T-helper 9 cell (primary cell): ENCODE results near the gene HOXA4.

Experiments
- DNase-seq: peaks from one replicate; pipeline ENCODE4 v3.0.0-alpha.2; 2020
- total RNA-seq, 2 donors: gene quantifications; one replicate each; lab custom pipeline; 2026; lab: John Stamatoyannopoulos, UW

Gene HOXA4
- total RNA-seq, result 0 to 0.24 reads per million in 2 donors

DNA sequence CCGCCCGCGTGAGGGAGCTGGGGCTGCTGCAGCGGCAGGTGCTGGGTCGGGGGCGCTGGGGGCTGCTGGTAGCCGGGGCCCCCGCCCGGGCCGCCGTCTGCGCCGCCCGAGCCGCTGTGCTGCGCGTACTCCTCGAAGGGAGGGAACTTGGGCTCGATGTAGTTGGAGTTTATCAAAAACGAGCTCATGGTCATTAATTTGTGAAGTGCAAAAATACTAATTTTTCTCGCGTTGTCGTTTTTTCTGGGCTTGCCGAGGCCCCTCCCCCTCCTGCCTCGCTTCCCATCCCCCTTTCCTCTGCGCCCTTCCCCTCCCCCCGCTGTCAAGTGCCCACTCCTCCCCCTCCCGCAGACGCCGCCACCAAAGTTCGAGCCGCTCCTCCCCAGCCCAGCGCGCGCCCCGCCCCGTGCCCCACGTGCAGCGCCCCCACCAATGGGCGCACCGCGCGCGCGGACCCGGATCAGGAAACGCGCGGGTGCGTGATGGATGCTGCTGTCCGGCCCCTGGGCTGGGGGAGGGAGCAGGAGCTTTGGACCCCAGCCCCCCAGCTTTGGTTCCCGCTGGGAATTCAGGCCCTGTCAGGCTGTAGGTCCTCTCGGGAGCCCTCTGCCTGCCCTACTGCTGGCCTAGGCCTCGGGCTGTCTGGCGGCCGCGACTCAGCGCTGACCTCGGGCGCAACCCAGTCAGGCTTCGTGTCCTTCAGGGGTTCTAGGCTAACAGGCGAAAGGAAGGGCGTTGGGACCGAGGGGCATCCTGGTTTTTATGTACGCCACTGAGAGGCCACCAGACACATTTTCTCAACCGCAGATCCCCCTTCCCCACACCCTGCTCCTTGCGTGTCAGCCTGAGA lies at the start of gene HOXA4:
TSS of gene HOXA4 (minus strand) at position 218 of the 850 bp plus-strand sequence. CDS start at position 194, 24 bp downstream.
- peak; percentile 51 for DNase-seq

DNA sequence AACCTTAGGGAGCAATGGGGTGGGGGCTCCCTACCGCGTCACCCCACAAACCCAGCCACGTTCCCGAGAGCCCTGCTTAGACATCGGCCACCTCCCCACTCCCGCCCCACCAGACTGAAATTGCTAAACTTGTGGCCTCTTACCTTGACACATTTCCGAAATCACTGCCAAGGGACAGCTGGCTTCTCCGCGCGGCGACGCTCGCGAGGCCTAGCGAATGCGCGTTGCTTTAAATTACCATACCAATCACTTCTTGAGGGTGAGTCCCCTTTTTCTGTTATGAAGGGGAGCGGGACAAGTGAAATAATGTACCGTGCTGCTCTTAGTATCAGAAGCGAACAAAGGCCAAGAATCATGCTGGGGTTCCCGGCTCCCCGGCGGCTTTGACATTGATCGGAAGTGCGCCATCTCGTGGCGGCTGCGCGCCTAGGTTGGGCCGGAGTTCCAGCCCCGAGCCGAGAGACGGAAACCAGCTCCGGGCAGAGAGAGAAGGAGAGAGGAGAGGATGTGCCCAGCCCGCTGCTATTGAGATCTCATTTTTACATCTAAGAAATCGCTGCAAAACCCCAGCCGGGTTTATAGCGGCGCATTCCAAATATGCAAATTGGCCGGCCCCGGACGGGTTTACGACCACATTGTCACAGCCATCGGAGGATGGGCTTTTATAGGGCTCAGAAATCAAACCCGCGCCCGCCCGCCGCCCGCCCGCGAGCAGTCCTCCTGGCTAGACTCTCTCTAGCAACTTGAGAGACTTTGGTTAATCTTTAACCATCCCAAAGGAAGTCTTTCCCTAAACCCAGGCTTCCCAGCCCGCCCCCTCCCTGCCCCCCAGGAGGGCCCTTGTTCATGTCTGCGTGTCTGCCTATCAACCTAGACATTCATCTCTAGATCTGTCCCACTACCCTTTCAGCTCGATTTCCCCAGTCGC lies 49.2 kb upstream of the HOXA4 start:
- peak; percentile 58 for DNase-seq

- DNase-seq, result no peak
These were observed 48.5 kb upstream of the HOXA4 start for GRCh38 chr7:27179030-27179429.

- no peak for DNase-seq
These were observed 47.8 kb upstream of the HOXA4 start for GRCh38 chr7:27178366-27178765.

DNA sequence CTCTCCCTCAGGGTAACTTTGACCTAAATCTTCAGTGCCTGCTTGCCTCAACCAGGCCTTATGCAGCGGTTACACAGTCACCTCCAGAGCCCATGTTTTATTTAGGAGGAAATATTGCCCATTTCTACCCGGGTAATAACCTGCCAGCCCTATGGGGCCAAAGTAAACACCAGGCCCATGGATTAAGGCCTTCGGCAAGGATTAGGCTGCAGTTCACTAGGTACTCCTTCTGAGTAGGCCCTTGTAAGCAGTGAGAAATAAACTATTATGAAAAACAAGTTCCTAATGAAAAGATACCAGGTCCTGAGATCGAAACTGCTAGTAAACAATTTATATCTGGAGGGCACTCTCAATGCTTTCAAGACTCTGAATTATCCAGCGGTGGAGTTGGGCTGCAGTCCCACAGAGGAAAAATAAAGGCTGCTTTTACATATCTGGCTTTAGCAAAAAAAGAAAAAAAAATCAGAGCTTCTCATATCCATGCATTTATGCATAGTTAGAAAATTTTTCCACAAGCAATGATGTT lies 47.3 kb upstream of the HOXA4 start:
- DNase-seq, result no peak

DNA sequence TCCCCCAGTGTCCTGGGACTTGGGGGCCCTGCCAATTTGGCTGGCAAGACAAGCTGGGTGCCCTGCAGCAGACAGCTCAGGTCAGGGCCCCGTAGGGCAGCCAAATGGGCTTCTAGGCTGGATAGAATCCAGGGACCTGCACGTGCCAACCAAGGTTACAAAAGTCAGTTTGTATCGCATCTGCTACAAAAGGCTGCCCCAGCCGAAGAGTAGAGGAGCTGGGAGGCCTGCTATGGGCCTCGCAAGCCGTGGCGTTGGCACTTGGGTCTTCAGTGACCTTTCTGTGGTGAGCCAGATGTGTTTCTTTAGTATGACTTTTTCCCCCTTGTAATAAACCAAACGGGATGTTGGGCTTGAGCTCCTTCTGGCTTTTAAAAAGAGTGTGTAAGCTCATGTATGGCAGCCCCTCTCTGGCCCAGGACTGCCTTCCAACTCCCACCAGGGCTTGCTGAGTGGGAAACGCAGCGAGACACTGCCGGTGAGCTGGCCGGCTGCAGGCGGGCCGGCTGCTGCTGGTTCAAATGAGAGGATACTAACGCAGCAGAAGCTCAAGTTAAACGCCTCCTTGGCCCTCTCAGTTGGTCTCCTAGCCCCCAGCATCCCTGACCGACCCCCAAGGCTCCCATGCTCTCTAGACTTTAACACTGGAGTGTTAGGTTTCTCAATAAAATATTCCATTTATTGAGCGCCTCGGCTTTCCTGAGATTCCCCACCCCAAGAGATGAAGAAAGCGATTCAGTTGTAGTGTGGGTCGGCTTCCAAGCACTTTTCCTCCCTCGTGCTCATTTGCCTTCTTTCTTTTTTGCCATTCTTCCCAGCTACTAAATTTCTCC lies 46.6 kb upstream of the HOXA4 start:
- no peak for DNase-seq

GRCh38 chr7:27176524-27176845 lies 45.9 kb upstream of the HOXA4 start:
- DNase-seq, result no peak

GRCh38 chr7:27175626-27176523 lies 45.3 kb upstream of the HOXA4 start:
- DNase-seq, result no peak

- DNase-seq, result no peak
These were observed 44.5 kb upstream of the HOXA4 start for GRCh38 chr7:27174874-27175625.

GRCh38 chr7:27173956-27174873 lies 43.7 kb upstream of the HOXA4 start, which contains the start of gene HOXA10:
Gene HOXA10 (minus strand): TSS chr7:27174320. CDS start chr7:27174306, 14 bp downstream.
- DNase-seq, result no peak

DNA sequence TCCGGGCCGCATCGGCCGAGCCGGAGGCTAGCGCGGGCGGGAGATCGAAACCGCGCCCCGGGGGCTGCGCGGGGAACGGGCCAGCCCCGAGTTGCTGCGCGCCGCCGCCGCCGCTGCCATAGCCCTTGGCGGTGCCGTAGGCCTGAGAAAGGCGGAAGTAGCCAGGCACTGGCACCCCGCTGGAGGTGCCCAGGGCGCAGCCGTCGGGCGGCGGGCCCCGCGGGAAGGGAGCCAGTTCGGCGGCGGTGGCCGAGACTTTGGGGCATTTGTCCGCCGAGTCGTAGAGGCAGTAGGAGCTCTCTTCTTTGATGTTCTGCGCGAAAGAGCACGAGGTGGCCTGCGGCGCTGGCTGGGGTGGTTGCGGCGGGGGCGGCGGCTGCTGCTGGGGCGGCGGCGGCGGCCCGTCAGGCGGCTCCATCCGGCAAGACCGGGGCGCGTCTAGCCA lies 43.0 kb upstream of the HOXA4 start:
- DNase-seq, result no peak

DNA sequence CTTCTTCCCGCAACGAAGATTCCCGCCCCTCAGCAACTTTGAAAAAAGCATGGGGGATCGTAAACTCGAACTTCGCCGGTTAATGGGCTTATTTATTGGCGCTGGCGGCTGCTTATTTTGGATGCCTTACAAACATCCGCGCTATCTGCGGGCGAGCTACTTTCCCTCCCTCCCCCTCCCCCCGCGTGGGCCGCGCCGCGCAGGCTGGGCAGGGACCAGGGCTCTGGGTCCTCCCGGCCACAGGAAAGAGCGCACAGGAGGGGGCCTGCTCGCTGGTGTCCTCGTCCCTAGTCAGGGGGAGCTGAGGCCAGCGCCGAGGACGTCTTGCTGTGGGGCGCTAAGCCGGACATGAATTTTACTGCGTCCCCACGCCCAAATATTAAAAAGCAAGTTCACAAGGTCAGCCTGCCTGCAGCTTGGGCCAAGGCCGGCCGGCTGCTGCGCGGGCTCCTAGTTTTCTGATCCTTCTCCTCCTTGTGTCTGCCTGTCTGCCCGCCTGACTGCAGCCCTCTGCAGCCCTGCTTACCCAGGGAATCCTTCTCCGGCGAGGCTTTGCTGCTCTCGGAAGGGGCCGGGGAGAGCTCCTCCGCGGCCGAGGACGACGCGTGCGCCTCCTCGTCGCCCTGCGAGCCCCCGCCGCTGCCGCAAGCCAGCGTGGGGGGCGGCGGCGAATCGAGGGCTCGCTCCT lies 42.4 kb upstream of the HOXA4 start:
- DNase-seq, result no peak

DNA sequence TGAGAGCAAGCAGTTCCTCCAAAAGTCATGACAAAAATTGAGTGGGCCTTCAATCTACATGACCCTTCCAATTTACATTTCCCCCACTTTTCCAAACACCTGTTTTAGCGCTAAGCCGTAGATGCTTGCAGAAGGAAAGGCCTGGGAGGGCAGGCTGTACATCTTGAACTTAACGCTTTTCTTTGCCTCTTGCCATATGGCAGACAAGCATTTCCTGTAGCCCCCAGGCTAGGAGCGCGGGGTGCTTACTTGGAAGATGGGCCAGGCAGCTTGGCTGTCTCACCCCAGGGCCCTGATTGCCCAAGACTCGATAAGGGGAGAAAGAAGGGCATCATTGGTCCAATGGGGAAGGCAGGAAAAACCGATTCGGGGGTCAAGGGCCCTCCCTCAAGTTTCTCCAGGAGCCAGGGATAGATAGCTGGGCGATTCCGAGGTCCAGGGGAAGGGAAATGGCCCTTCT lies 41.8 kb upstream of the HOXA4 start:
- no peak for DNase-seq

DNA sequence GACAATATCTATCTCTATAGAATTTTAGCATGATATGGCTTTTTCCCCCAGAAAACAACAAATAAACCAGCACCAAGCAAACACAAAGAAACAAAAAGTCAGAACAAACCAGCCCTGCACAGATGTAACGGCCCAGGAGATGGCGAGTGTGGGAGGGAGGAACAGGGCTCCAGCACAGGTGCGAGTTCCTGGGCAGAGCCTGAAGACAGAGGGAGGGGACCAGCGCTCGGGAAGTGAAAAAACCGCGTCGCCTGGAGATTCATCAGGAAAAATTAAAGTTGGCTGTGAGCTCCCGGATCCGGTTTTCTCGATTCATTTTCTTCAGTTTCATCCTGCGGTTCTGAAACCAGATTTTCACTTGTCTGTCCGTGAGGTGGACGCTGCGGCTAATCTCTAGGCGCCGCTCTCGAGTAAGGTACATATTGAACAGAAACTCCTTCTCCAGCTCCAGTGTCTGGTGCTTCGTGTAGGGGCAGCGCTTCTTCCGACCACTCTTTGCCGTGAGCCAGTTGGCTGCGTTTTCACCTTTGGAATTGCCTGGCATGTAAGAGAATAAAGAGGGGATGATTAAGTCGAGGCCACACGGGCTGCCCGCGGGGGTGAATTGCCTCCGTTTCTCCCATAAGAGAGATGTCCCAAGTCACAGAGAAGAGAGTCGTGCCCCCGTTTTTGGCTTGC lies 41.2 kb upstream of the HOXA4 start:
- no peak for DNase-seq

DNA sequence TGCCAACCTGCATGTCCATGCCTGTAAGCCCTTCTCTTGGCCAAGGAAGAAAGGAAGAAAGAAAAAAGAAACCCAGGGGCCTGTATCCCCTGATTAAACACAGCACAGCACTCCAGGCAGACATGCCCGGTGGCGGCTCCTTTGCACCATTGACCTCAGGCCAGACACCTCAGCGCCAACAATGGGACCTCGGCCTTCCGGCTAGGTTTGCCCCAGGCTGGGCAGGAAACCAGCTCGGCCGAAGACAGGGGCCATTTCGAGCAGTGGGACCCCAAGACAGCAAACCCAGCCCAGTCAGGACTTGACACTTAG lies 40.7 kb upstream of the HOXA4 start:
- no peak for DNase-seq

DNA sequence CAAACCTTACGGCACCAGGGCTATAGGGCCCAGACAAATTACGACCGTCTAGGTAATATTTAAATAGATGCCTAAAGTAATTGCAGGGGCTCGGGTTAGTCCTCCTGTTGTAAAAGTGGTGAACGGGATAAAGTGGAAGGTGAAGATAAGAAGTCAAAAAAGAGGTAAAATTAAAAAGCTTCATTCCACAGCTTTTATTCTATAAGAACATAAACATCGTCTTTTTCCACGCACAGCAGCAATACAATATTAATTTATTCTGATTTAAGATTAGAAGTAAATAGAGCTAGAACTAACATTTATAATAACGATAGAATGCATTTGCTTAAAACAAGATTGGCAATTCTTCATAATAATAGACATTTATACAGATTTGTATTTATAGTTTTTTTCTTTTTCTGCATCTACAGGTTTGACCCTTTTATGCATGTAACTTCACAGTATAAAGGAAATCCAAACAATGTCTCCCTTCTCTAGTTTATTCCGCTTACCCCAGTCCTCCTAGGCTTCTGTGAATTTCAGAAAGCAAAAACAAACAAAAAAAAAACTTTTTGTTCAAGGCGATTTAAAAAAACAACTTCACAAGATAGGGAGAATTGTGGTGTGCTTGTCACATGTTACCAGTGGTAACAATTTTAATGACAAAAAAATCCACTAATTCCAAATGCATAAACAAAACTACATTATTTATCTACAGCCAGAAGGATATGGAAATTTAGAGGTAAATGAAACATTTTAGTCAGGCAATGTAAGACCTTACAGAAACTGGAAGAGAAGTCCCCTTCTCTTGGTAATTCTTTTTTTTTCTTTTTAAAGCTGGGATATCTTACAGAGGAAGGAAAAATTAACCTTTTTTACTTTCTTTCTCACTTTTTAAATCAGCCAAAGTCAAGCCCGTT lies 40.1 kb upstream of the HOXA4 start:
- DNase-seq, result no peak
